GM18951 (cell line): Measurements from ENCODE around the gene CD44.
"Not testable (repeated sequence)": the region's sequence is repeated elsewhere in the genome, so short reads cannot be mapped to it uniquely, and the experiment has no call there.

Experiments used
- POLR2A ChIP-seq: IDR thresholded peaks from 4 replicates; pipeline ENCODE4 v1.6.1; 2011; ENCODE audit warnings: mild to moderate bottlenecking; ENCODE audit not compliant: insufficient read length, insufficient read depth; ENCODE audit errors: extremely low read depth
- in situ Hi-C: fragments of 300-500 bp; cut with MboI; formaldehyde crosslinking; loops from one replicate; pipeline ENCODE4 v1.12.0; 2022; ENCODE audit warnings: low sequenced_read_pairs, mixed read lengths, inconsistent platforms; ENCODE audit not compliant: unreplicated experiment

Gene CD44

GRCh38 chr11:35105319-35106079 is 33.5 kb upstream of the CD44 start:
- TF ChIP-seq POLR2A = no peak
- in situ Hi-C loops = no loop called here

GRCh38 chr11:35106595-35106994 is 32.4 kb upstream of the CD44 start:
- TF ChIP-seq POLR2A = no peak
- in situ Hi-C loops = no loop called here

GRCh38 chr11:35107861-35108260 is 31.1 kb upstream of the CD44 start:
- in situ Hi-C loops = no loop called here
- TF ChIP-seq POLR2A = no peak

GRCh38 chr11:35108336-35108735 is 30.6 kb upstream of the CD44 start:
- in situ Hi-C loops = not testable (repeated sequence)

- in situ Hi-C loops = no loop called here
- TF ChIP-seq POLR2A = no peak
These were observed 29.9 kb upstream of the CD44 start for GRCh38 chr11:35109041-35109440.

- in situ Hi-C loops = no loop called here
These were observed 29.1 kb upstream of the CD44 start for GRCh38 chr11:35109827-35110226.

GRCh38 chr11:35111161-35112055 is 27.6 kb upstream of the CD44 start:
- in situ Hi-C loops = no loop called here
- no peak for TF ChIP-seq POLR2A

More at GRCh38 chr11:35109827-35110226, 29.1 kb upstream of the CD44 start:
- no peak for TF ChIP-seq POLR2A

GRCh38 chr11:35112056-35112845 is 26.7 kb upstream of the CD44 start:
- TF ChIP-seq POLR2A = no peak
- in situ Hi-C loops = no loop called here

GRCh38 chr11:35112846-35113105 is 26.2 kb upstream of the CD44 start:
- in situ Hi-C loops = no loop called here
- no peak for TF ChIP-seq POLR2A

- in situ Hi-C loops = no loop called here
- TF ChIP-seq POLR2A = no peak
These were observed 23.9 kb upstream of the CD44 start for GRCh38 chr11:35114906-35115687.

- TF ChIP-seq POLR2A = no peak
- in situ Hi-C loops = no loop called here
These were observed 23.3 kb upstream of the CD44 start for GRCh38 chr11:35115688-35116030.

- in situ Hi-C loops = no loop called here
- TF ChIP-seq POLR2A = no peak
These were observed 22.7 kb upstream of the CD44 start for GRCh38 chr11:35116245-35116644.
